Measurements from ENCODE around the gene KLRF1.
"Not testable (repeated sequence)": the region's sequence is repeated elsewhere in the genome, so short reads cannot be mapped to it uniquely, and the experiment has no call there.

Gene KLRF1

DNA sequence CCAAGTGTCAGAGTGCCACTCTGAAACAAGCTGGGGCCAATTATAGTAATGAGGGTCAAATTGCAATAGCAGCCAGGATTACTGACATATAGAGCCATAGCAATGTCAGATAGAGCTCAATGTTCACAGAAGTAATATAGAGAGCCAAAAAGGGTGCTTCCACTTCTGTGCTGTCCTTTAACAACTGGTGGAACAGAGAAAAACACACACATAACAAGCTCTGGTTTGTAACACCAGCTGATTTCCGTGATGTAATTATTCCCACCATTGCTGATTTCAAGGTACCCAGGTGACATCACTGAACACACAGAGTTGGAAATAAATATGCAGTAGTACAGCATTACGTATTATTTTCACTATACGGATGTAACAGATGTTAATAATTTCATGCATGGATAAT is 44.9 kb downstream of the KLRF1 start:
- DNase-seq = no peak

GRCh38 chr12:9872742-9873141 is 45.5 kb downstream of the KLRF1 start:
- no peak for DNase-seq

GRCh38 chr12:9876120-9876519 is 48.8 kb downstream of the KLRF1 start:
- DNase-seq = not testable (repeated sequence)

- no peak for DNase-seq
Measured at GRCh38 chr12:9880532-9881078, 53.3 kb downstream of the KLRF1 start.

- no peak for DNase-seq
Measured at GRCh38 chr12:9881246-9881645, 54.0 kb downstream of the KLRF1 start, which contains the start of gene KLRF2. KLRF2 (plus strand) TSS chr12:9881489; CDS start chr12:9881596, 107 bp downstream.

GRCh38 chr12:9881988-9882387 is 54.7 kb downstream of the KLRF1 start:
- DNase-seq = no peak

DNA sequence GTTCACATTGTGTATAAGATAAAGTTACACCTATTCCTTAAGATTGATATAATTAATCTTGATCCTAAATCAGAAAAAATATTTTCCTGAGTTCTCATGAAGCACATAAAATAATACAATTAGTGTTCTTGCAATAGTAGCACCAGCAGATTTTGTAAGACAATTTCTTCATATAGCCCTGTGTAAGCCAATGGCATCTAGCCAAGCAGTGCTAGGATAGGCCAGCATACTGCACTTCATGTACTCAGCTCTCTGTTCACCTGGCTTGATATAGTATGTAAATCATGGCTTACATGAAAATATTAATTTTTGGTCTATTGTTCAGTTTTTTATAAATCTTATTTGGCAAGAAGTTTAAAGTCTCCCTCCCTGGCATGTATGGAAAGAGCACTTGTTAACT is 55.9 kb downstream of the KLRF1 start:
- DNase-seq = no peak

GRCh38 chr12:9888665-9889273 is 61.5 kb downstream of the KLRF1 start:
- no peak for DNase-seq
